ENCODE results near the gene HDAC8. TPM values are rescaled to one million over a fixed set of nuclear protein-coding genes. Genes with fewer than 3 reads are reported as not detected.

HDAC8 gene
- total RNA-seq, 6 experiments from 2014 or later, result 12.6 to 19.4 (median 17.0) TPM

- Histone ChIP-seq H3K9me3 (no peaks in the 10 kb centered on the region), H3K27me3 (peaks cover 0 to 5% of the 10 kb centered on the region in 2 donors), H3K36me3 (no peaks in the 10 kb centered on the region), H3K4me3 (peak within 1 kb of the TSS; percentile 31 to 55 (median 46)), H3K27ac (no peak within 1 kb of the TSS), H3K4me1 (peaks cover 0 to 13% (median 3%) of the 10 kb centered on the region in 4 donors)
- no peak for DNase-seq
- no peak for ATAC-seq
- intact Hi-C loops (cut with DNase I), result no loop called here
- no peak for TF ChIP-seq CTCF (IDR thresholded peaks at IDR 0.05)
- no peak for TF ChIP-seq POLR2A (IDR thresholded peaks at IDR 0.05)
- 18% methylated on average over 22 of the region's 68 CpGs for WGBS (ENCODE audit: insufficient coverage, low coverage, low lambda C conversion rate, missing lambda C conversion rate)
Observed at GRCh38 chrX:72305286-72306084, 267.2 kb downstream of the HDAC8 start, which contains the start of gene CITED1. Gene CITED1, minus strand, starts transcription at chrX:72305914. Its CDS starts 3,045 bp downstream, at chrX:72302869.

- no peak overlapping the region for H3K27ac ChIP-seq
- H3K9me3 ChIP-seq, result no peaks in the 10 kb centered on the region
- TF ChIP-seq CTCF (IDR thresholded peaks at IDR 0.05) (no peak), POLR2A (IDR thresholded peaks at IDR 0.05) (no peak)
- H3K27me3 ChIP-seq, result peaks cover 0 to 5% of the 10 kb centered on the region in 2 donors
- intact Hi-C loops (cut with DNase I), result no loop called here
- peaks cover 0 to 13% (median 3%) of the 10 kb centered on the region in 4 donors for H3K4me1 ChIP-seq
- 5% methylated on average over 14 of the region's 26 CpGs for WGBS (ENCODE audit: insufficient coverage, low coverage, low lambda C conversion rate, missing lambda C conversion rate)
- no peak overlapping the region for H3K4me3 ChIP-seq
- no peak for ATAC-seq
- no peaks in the 10 kb centered on the region for H3K36me3 ChIP-seq
- no peak for DNase-seq
Observed at GRCh38 chrX:72304877-72305276, 267.8 kb downstream of the HDAC8 start.

- TF ChIP-seq CTCF (IDR thresholded peaks at IDR 0.05) (no peak), POLR2A (IDR thresholded peaks at IDR 0.05) (no peak)
- Histone ChIP-seq H3K4me1 (no peaks in the 10 kb centered on the region), H3K27me3 (peaks cover 5% of the 10 kb centered on the region in 2 donors), H3K4me3 (no peak overlapping the region), H3K36me3 (no peaks in the 10 kb centered on the region), H3K9me3 (no peaks in the 10 kb centered on the region), H3K27ac (no peak overlapping the region)
- WGBS (ENCODE audit: insufficient coverage, low coverage, low lambda C conversion rate, missing lambda C conversion rate), result 37% methylated on average over 3 of the region's 9 CpGs
- intact Hi-C loops (cut with DNase I), result no loop called here
- no peak for ATAC-seq
- no peak for DNase-seq
Observed at GRCh38 chrX:72301781-72302180, 270.9 kb downstream of the HDAC8 start.

DNA sequence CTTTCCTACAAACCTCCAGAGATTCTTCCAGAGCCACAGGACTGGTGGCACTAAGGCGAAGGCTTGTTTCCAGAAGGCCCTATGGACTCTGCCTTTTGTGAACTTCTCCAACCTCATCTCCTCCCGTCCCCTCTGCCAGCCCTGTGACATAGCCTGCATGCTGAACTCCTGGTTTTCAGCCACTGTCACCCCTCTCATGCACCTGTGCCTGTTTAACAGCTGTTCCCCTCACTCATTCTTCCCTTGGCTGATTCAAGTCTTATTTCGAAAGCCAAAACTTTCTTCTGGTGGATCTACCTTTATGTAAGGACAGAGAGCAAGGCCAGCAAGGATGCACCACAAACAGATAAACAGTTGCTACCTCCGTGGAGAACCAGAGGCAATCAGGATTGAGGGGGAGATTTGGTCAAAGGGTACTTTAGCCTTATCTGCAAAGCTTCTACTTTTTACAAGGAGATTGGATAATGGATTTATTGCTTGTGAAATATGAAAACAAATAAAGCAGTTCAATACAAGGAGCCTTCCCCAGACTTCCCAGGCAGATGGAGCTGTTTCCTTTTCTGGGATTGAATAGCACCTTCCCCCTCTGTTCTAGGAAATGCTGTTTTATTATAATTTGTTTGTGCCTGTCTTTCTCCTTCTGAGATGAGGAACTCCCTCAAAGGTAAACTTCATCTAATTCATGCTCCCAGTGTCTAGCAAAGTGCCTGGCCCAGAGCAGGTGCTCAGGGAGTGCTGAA lies 272.6 kb downstream of the HDAC8 start:
- intact Hi-C loops (cut with DNase I), result no loop called here
- no peak overlapping the region for H3K27ac ChIP-seq
- H3K27me3 ChIP-seq, result peaks cover 3 to 5% of the 10 kb centered on the region in 2 donors
- no peaks in the 10 kb centered on the region for H3K36me3 ChIP-seq
- H3K4me1 ChIP-seq, result no peaks in the 10 kb centered on the region
- DNase-seq (no peak), ATAC-seq (no peak)
- H3K4me3 ChIP-seq, result no peak overlapping the region
- no peaks in the 10 kb centered on the region for H3K9me3 ChIP-seq
- TF ChIP-seq POLR2A (IDR thresholded peaks at IDR 0.05), result no peak
- no peak for TF ChIP-seq CTCF (IDR thresholded peaks at IDR 0.05)
- WGBS (ENCODE audit: insufficient coverage, low coverage, low lambda C conversion rate, missing lambda C conversion rate), result 58% methylated on average over 4 of the region's 4 CpGs
